ENCODE results near the gene NIF3L1.

The NIF3L1 gene

GRCh38 chr2:200847269-200847668 lies 41.9 kb upstream of the NIF3L1 start:
- no peak for TF ChIP-seq CTCF (IDR thresholded peaks at IDR 0.05; ENCODE audit: unreplicated experiment in 3 of 3)

GRCh38 chr2:200847939-200848338 lies 41.2 kb upstream of the NIF3L1 start:
- TF ChIP-seq CTCF (IDR thresholded peaks at IDR 0.05; ENCODE audit: unreplicated experiment in 3 of 3): no peak
- no peak overlapping the region for H3K4me3 Mint-ChIP-seq
- H3K4me1 Mint-ChIP-seq: no peaks in the 10 kb centered on the region
- H3K27ac Mint-ChIP-seq: no peak overlapping the region
- H3K27me3 Mint-ChIP-seq (ENCODE audit: low read depth): no peaks in the 10 kb centered on the region
- H3K36me3 Mint-ChIP-seq (ENCODE audit: low read depth): peaks cover 27% of the 10 kb centered on the region
- no peaks in the 10 kb centered on the region for H3K9me3 Mint-ChIP-seq

More at GRCh38 chr2:200847269-200847668, 41.9 kb upstream of the NIF3L1 start:
- Mint-ChIP-seq H3K27me3 (ENCODE audit: low read depth) (no peaks in the 10 kb centered on the region), H3K4me3 (no peak overlapping the region), H3K4me1 (no peaks in the 10 kb centered on the region), H3K9me3 (no peaks in the 10 kb centered on the region), H3K27ac (no peak overlapping the region), H3K36me3 (ENCODE audit: low read depth) (peaks cover 20% of the 10 kb centered on the region)

- no peak overlapping the region for H3K4me3 Mint-ChIP-seq
- no peaks in the 10 kb centered on the region for H3K4me1 Mint-ChIP-seq
- H3K27ac Mint-ChIP-seq: no peak overlapping the region
- no peaks in the 10 kb centered on the region for H3K27me3 Mint-ChIP-seq (ENCODE audit: low read depth)
- no peaks in the 10 kb centered on the region for H3K9me3 Mint-ChIP-seq
- TF ChIP-seq CTCF (IDR thresholded peaks at IDR 0.05; ENCODE audit: unreplicated experiment in 3 of 3): no peak
- peaks cover 53% of the 10 kb centered on the region for H3K36me3 Mint-ChIP-seq (ENCODE audit: low read depth)
Observed at GRCh38 chr2:200850512-200851256, 38.5 kb upstream of the NIF3L1 start.

- Mint-ChIP-seq H3K4me1 (no peaks in the 10 kb centered on the region), H3K4me3 (no peak overlapping the region), H3K9me3 (no peaks in the 10 kb centered on the region), H3K36me3 (ENCODE audit: low read depth) (peaks cover 58% of the 10 kb centered on the region), H3K27me3 (ENCODE audit: low read depth) (no peaks in the 10 kb centered on the region), H3K27ac (no peak overlapping the region)
- no peak for TF ChIP-seq CTCF (IDR thresholded peaks at IDR 0.05; ENCODE audit: unreplicated experiment in 3 of 3)
Observed at GRCh38 chr2:200851398-200852248, 37.5 kb upstream of the NIF3L1 start.

GRCh38 chr2:200852605-200853004 lies 36.6 kb upstream of the NIF3L1 start:
- Mint-ChIP-seq H3K9me3 (no peaks in the 10 kb centered on the region), H3K27ac (no peak overlapping the region), H3K27me3 (ENCODE audit: low read depth) (no peaks in the 10 kb centered on the region), H3K4me1 (no peaks in the 10 kb centered on the region), H3K36me3 (ENCODE audit: low read depth) (peaks cover 68% of the 10 kb centered on the region), H3K4me3 (no peak overlapping the region)
- no peak for TF ChIP-seq CTCF (IDR thresholded peaks at IDR 0.05; ENCODE audit: unreplicated experiment in 3 of 3)
